WTC11 (cell line): ENCODE measurements around the gene ZFPL1. TPM values are rescaled to one million over a fixed set of nuclear protein-coding genes. Genes with fewer than 3 reads are reported as not detected.

Experiments used
- CBFB ChIP-seq: sonication (generic); formaldehyde crosslinking; IDR thresholded peaks from 2 replicates; pipeline ENCODE4 v1.8.1; 2022; ENCODE audit warnings: mild to moderate bottlenecking, low read depth, missing genetic modification reagents
- CTCF ChIP-seq: fragments of 200-600 bp; IDR thresholded peaks from 2 replicates; pipeline ENCODE4 v1.8.0; 2022; ENCODE audit warnings: antibody characterized with exemption
- E2F4 ChIP-seq: sonication (generic); formaldehyde crosslinking; IDR thresholded peaks from 2 replicates; pipeline ENCODE4 v1.8.1; 2022; ENCODE audit warnings: low read depth, mild to moderate bottlenecking, moderate library complexity, missing genetic modification reagents, borderline replicate concordance
- ESRRA ChIP-seq: sonication (generic); formaldehyde crosslinking; IDR thresholded peaks from 2 replicates; pipeline ENCODE4 v1.8.1; 2022; ENCODE audit warnings: mild to moderate bottlenecking, missing genetic modification reagents, borderline replicate concordance
- FOXJ3 ChIP-seq: sonication (generic); formaldehyde crosslinking; IDR thresholded peaks from 2 replicates; pipeline ENCODE4 v1.9.0; 2021; ENCODE audit warnings: missing genetic modification reagents, mild to moderate bottlenecking, borderline replicate concordance
- FOXK1 ChIP-seq: sonication (generic); formaldehyde crosslinking; IDR thresholded peaks from 2 replicates; pipeline ENCODE4 v1.8.0; 2022; ENCODE audit warnings: mild to moderate bottlenecking, moderate library complexity, missing genetic modification reagents
- FOXP1 ChIP-seq: sonication (generic); formaldehyde crosslinking; IDR thresholded peaks from 2 replicates; pipeline ENCODE4 v1.8.0; 2022; ENCODE audit warnings: missing genetic modification reagents, mild to moderate bottlenecking, moderate library complexity, borderline replicate concordance
- GTF2I ChIP-seq: fragments of 250-450 bp; sonication (Bioruptor Pico); conservative IDR thresholded peaks from 2 replicates; pipeline ENCODE4 v1.4.0; 2021; ENCODE audit warnings: mild to moderate bottlenecking
- HMGA2 ChIP-seq: fragments of 250-450 bp; sonication (Bioruptor Pico); IDR thresholded peaks from 2 replicates; pipeline ENCODE4 v1.4.0; 2021; ENCODE audit warnings: mild to moderate bottlenecking, moderate library complexity
- HMGXB4 ChIP-seq: sonication (generic); formaldehyde crosslinking; IDR thresholded peaks from 2 replicates; pipeline ENCODE4 v1.8.1; 2023; ENCODE audit warnings: mild to moderate bottlenecking, moderate library complexity, missing genetic modification reagents
- IRF1 ChIP-seq: sonication (generic); formaldehyde crosslinking; IDR thresholded peaks from 2 replicates; pipeline ENCODE4 v1.8.0; 2023; ENCODE audit warnings: missing genetic modification reagents
- IRF2 ChIP-seq: sonication (generic); formaldehyde crosslinking; IDR thresholded peaks from 2 replicates; pipeline ENCODE4 v1.8.0; 2022; ENCODE audit warnings: low read depth, missing genetic modification reagents, borderline replicate concordance
- NFE2L1 ChIP-seq: sonication (generic); formaldehyde crosslinking; IDR thresholded peaks from 2 replicates; pipeline ENCODE4 v1.8.1; 2023; ENCODE audit warnings: missing genetic modification reagents
- NR1H2 ChIP-seq: sonication (generic); formaldehyde crosslinking; IDR thresholded peaks from 2 replicates; pipeline ENCODE4 v1.9.0; 2021; ENCODE audit warnings: mild to moderate bottlenecking, moderate library complexity, missing genetic modification reagents
- NR2C2 ChIP-seq: sonication (generic); formaldehyde crosslinking; IDR thresholded peaks from 2 replicates; pipeline ENCODE4 v1.8.0; 2022; ENCODE audit warnings: mild to moderate bottlenecking, missing genetic modification reagents
- PRDM15 ChIP-seq: sonication (generic); formaldehyde crosslinking; IDR thresholded peaks from 2 replicates; pipeline ENCODE4 v1.8.0; 2022; ENCODE audit warnings: missing genetic modification reagents
- PRRX2 ChIP-seq: fragments of 250-450 bp; sonication (Bioruptor Pico); IDR thresholded peaks from 2 replicates; pipeline ENCODE4 v1.8.0; 2021; ENCODE audit warnings: mild to moderate bottlenecking
- TCF7 ChIP-seq: sonication (generic); formaldehyde crosslinking; IDR thresholded peaks from 2 replicates; pipeline ENCODE4 v1.8.0; 2022; ENCODE audit warnings: mild to moderate bottlenecking, low read depth, missing genetic modification reagents, moderate library complexity
- TP53 ChIP-seq: sonication (generic); formaldehyde crosslinking; IDR thresholded peaks from 2 replicates; pipeline ENCODE4 v1.8.1; 2023; ENCODE audit warnings: mild to moderate bottlenecking, missing genetic modification reagents
- USF1 ChIP-seq: sonication (generic); formaldehyde crosslinking; IDR thresholded peaks from 2 replicates; pipeline ENCODE4 v1.8.0; 2022; ENCODE audit warnings: mild to moderate bottlenecking, missing genetic modification reagents
- ZMAT4 ChIP-seq: fragments of 250-450 bp; sonication (Bioruptor Pico); IDR thresholded peaks from 2 replicates; pipeline ENCODE4 v1.9.0; 2021; ENCODE audit warnings: mild to moderate bottlenecking
- ZNF219 ChIP-seq: sonication (generic); formaldehyde crosslinking; IDR thresholded peaks from 2 replicates; pipeline ENCODE4 v1.8.0; 2023; ENCODE audit warnings: missing genetic modification reagents, mild to moderate bottlenecking, borderline replicate concordance
- ZNF232 ChIP-seq: sonication (generic); formaldehyde crosslinking; IDR thresholded peaks from 2 replicates; pipeline ENCODE4 v1.8.0; 2022; ENCODE audit warnings: mild to moderate bottlenecking, missing genetic modification reagents
- ZNF317 ChIP-seq: sonication (generic); formaldehyde crosslinking; IDR thresholded peaks from 2 replicates; pipeline ENCODE4 v1.8.1; 2023; ENCODE audit warnings: low read depth, mild to moderate bottlenecking, moderate library complexity, missing genetic modification reagents, borderline replicate concordance
- ZNF423 ChIP-seq: fragments of 250-450 bp; sonication (Bioruptor Pico); IDR thresholded peaks from 2 replicates; pipeline ENCODE4 v2.1.2; 2022; ENCODE audit warnings: mild to moderate bottlenecking, moderate library complexity
- ZNF512 ChIP-seq: sonication (generic); formaldehyde crosslinking; IDR thresholded peaks from 2 replicates; pipeline ENCODE4 v1.8.1; 2022; ENCODE audit warnings: missing genetic modification reagents, borderline replicate concordance
- total RNA-seq: library from RNA; stranded (reverse); gene quantifications from 3 replicates; pipeline ENCODE4 v1.2.3, GENCODE V29; 2021

The ZFPL1 gene
- total RNA-seq, 1 experiment from 2014 or later = 33.8 TPM

- TF ChIP-seq E2F4 (CRISPR knock-in tag) (no peak), ZNF219 (CRISPR knock-in tag) (peak; percentile 86; the same call in 1 of the 2 replicates), GTF2I (CRISPR knock-in tag) (no peak), PRRX2 (no peak), FOXJ3 (CRISPR knock-in tag) (no peak), NR2C2 (CRISPR knock-in tag) (peak; percentile 75), IRF2 (CRISPR knock-in tag) (no peak; the same call in 1 of the 2 replicates), IRF1 (peak; percentile 87; the same call in 1 of the 2 replicates), USF1 (CRISPR knock-in tag) (peak; percentile 82), CBFB (CRISPR knock-in tag) (0 out of 2 replicates have a peak, but pooled peaks have one; percentile 2), TCF7 (no peak), FOXK1 (peak; percentile 48; the same call in 1 of the 2 replicates), ZNF317 (CRISPR knock-in tag) (peak; percentile 55; the same call in 1 of the 2 replicates), ESRRA (peak; percentile 87), HMGXB4 (CRISPR knock-in tag) (no peak), FOXP1 (CRISPR knock-in tag) (peak; percentile 94; the same call in 1 of the 2 replicates), ZNF423 (CRISPR knock-in tag) (no peak), HMGA2 (no peak), ZNF512 (CRISPR knock-in tag) (no peak), CTCF (no peak), ZMAT4 (CRISPR knock-in tag) (no peak), ZNF232 (CRISPR knock-in tag) (peak; percentile 91; the same call in 1 of the 2 replicates), NR1H2 (peak; percentile 83), TP53 (CRISPR knock-in tag) (peak; percentile 86), PRDM15 (CRISPR knock-in tag) (no peak), NFE2L1 (CRISPR knock-in tag) (peak; percentile 87)
Observed at GRCh38 chr11:65116370-65117205, 32.6 kb downstream of the ZFPL1 start (continued).
